Measurements from ENCODE around the gene PLD4.
"Not testable (repeated sequence)": the region's sequence is repeated elsewhere in the genome, so short reads cannot be mapped to it uniquely, and the experiment has no call there.

Gene PLD4

GRCh38 chr14:104886690-104887622, 37.7 kb upstream of the PLD4 start:
- DNase-seq: no peak

- no peak for DNase-seq
Measured at GRCh38 chr14:104887623-104888488, 36.8 kb upstream of the PLD4 start.

GRCh38 chr14:104888489-104889374, 35.9 kb upstream of the PLD4 start:
- DNase-seq: no peak

- no peak for DNase-seq
Measured at GRCh38 chr14:104889375-104889757, 35.3 kb upstream of the PLD4 start.

GRCh38 chr14:104890292-104890691, 34.4 kb upstream of the PLD4 start:
- DNase-seq: not testable (repeated sequence)

GRCh38 chr14:104891121-104891551, 33.5 kb upstream of the PLD4 start:
- DNase-seq: no peak

GRCh38 chr14:104891664-104892530, 32.8 kb upstream of the PLD4 start:
- DNase-seq: no peak

GRCh38 chr14:104892531-104893434, 31.9 kb upstream of the PLD4 start:
- DNase-seq: no peak

GRCh38 chr14:104893435-104894207, 31.1 kb upstream of the PLD4 start:
- no peak for DNase-seq

GRCh38 chr14:104894331-104895206, 30.1 kb upstream of the PLD4 start:
- DNase-seq: no peak

GRCh38 chr14:104895207-104895785, 29.4 kb upstream of the PLD4 start:
- DNase-seq: no peak

GRCh38 chr14:104895786-104896661, 28.7 kb upstream of the PLD4 start:
- DNase-seq: no peak

- no peak for DNase-seq
Measured at GRCh38 chr14:104897330-104898194, 27.1 kb upstream of the PLD4 start.

GRCh38 chr14:104898195-104898558, 26.5 kb upstream of the PLD4 start:
- no peak for DNase-seq

- no peak for DNase-seq
Measured at GRCh38 chr14:104898870-104899510, 25.7 kb upstream of the PLD4 start.

GRCh38 chr14:104899781-104900180, 24.9 kb upstream of the PLD4 start:
- DNase-seq: no peak

Data from NCI-H146 (cell line).